G401.6 (cell line): ENCODE results near the gene FCHSD2.
"Not testable (repeated sequence)": the region's sequence is repeated elsewhere in the genome, so short reads cannot be mapped to it uniquely, and the experiment has no call there.

Source experiments
- FAIRE-seq: peaks from 2 replicates; lab custom pipeline; 2012; peaks lifted over from hg19 to GRCh38; lab: Jason Lieb, UNC

The FCHSD2 gene

DNA sequence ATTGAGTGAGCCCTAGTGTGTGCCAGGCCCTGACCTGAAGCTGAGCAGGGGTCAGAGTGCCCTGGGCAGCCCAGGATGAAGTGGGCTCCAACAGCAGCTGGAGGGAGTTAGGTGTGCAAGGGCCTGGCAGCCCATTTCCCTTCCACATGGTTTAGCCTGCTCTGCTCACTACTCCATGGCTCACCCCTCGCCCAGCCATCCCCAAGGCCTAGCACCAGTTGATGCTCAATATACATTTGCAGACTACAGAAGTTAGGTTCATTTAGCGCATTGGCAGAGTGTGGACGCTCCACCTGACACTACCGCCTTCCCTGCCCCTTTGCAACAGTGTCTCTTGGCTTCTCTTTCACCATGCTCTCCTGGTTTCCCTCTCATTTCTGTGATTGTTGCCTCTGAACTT lies 324.2 kb downstream of the FCHSD2 start:
- no peak for FAIRE-seq

- no peak for FAIRE-seq
Measured at GRCh38 chr11:72816404-72816990, 325.6 kb downstream of the FCHSD2 start.

DNA sequence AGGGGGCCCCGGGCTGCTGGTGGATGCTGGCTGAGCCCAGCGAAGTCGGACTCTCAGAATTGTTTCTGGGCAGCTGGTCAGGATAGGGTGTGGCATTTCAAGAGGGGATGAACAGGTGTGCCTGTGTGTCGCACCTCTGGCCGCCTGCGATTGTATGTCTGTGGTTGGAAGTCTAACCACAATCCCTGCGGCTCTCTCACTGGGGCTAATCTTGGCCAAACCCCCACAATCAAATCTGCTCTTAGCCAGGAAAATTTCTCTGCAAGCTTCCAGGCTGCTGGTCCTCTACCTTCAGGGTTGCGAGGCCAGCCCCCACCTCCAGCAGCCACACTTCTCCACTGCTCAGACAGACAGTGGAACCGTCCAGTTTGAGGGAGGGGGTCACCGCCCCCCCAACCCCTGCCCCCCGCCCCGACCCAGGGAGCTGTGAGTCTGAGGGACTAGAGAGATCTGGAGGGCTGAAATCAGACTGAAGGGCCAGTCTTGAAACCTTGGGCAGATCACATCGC lies 327.0 kb downstream of the FCHSD2 start:
- FAIRE-seq: no peak

- FAIRE-seq: no peak
Measured at GRCh38 chr11:72814286-72815109, 327.6 kb downstream of the FCHSD2 start, which contains the start of gene ATG16L2. Gene ATG16L2 (plus strand): TSS chr11:72814411. CDS start chr11:72814446, 35 bp downstream.

DNA sequence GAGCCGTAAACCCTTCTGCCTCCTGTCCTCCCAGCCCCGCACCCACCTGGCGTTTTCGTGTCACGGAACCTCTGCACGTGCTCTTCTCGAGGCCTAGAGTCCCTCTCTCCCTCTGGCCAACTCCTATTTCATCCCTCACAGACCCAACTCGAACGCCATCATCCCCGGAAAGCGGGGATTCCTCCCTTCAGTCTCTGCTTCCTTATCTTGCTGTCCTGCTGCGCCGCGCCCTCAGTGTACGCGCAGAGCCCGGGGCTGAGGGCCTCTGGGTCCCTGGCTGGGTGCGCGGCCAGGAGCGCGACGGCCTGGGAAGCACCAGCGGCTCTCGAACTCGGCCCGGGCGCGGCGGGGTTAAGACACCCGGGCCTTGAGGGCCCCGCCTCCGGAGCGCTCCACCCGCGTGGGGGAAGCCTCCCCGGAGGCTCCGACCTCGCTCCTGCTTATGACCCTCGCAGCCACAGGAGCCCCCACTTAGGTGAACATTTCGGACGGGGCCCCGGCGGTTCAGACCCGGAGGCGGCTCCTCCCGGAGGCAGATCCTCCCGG lies 328.3 kb downstream of the FCHSD2 start:
- no peak for FAIRE-seq

- no peak for FAIRE-seq
Measured at GRCh38 chr11:72812967-72813739, 329.0 kb downstream of the FCHSD2 start.

- FAIRE-seq: no peak
Measured at GRCh38 chr11:72812604-72812966, 329.5 kb downstream of the FCHSD2 start.

DNA sequence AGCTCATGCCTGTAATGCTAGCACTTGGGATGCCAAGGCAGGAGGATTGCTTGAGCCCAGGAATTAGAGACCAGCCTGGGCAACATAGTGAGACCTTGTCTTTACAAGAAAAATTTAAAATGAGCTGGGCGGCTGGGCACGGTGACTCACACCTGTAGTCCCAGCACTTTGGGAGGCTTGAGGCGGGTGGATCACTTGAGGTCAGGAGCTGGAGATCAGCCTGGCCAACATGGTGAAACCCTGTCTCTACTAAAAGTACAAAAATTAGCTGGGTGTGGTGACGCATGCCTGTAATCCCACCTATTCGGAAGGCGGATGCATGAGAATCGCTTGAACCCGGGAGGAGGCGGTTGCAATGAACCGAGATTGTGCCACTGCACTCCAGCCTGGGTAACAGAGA lies 330.4 kb downstream of the FCHSD2 start:
- FAIRE-seq: not testable (repeated sequence)

GRCh38 chr11:72808331-72808798 lies 333.8 kb downstream of the FCHSD2 start:
- no peak for FAIRE-seq

GRCh38 chr11:72807792-72808191 lies 334.3 kb downstream of the FCHSD2 start:
- FAIRE-seq: no peak

DNA sequence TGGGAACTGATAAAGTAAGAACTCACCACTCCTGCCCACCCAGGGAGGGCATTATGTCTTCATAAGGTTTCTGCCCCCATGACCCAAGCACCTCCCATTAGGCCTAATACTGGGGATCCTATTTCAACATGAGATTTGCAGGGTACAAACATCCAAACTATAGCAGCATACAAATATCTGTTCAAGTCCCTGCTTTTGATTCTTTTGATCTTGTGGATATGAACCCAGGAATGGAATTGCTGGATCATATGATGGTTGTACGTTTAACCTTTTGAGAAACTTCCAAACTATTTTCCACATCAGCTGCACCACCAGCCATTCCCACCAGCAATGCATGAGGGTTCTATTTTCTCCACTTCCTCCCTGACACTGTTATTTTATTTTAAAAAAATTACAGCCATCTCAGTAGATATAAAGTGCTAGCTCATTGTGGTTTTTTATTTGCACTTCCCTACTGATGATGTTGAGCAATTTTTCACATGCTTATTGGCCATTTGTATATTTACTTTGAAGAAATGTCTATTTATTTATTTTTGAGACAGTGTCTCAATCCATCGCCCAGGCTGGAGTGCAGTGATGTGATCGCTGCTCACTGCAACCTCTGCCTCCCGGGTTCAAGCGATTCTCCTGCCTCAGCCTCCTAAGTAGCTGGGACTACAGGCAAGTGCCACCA lies 335.0 kb downstream of the FCHSD2 start:
- no peak for FAIRE-seq

DNA sequence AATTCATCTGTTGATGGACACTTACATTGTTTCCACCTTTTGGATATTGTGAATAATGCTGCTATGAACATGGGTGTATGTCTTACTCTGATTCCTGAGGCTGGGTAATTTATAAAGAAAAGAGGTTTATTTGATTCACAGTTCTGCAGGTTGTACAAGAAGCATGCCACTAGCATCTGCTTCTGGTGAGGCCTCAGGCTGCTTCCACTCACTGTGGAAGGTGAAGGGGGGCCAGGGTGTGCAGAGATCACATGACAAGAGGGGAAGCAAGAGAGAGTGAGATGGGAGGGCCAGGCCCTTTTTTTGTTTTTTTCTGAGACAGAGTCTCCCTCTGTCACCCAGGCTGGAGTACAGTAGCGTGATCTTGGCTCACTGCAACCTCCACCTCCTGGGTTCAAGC lies 335.7 kb downstream of the FCHSD2 start:
- FAIRE-seq: not testable (repeated sequence)

- FAIRE-seq: no peak
Measured at GRCh38 chr11:72805216-72805615, 336.9 kb downstream of the FCHSD2 start.

GRCh38 chr11:72802822-72803221 lies 339.3 kb downstream of the FCHSD2 start:
- no peak for FAIRE-seq

DNA sequence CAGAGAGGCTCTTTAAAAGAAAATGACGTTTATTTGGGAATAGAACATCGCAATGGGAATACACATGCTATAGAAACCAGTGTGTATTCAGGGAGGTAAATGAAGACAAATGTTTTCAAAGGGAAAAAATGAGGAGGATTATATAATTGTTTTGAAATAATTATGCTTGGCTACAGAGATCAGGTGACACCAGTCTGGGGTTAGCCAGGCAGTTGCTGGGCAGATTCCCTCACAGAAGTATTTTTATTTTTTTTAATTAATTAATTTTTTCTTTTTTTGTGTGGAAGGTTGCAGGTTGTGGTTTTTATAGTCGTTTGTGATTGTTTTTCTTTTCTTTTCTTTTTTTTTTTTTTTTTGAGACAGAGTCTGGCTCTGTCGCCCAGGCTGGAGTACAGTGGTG lies 342.7 kb downstream of the FCHSD2 start:
- no peak for FAIRE-seq

DNA sequence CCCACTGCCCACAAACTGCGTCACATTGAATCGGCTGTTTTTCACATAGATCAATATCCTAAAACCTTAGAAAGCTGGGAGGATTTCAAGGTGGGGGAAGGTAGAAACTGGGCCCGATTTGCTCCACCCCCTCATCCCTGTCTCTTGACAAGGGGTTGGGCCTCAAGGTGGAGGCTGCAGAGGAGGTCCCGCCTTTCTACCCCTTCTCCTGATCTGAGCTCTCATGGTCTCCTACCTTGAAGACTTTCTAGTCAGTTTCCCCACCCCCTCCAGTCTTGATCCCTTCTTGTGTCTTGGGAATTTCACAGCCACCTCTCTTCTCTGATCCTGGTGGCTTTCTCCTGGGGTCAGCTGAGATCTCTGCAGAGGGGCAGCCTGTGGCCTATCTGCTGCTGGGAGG lies 343.8 kb downstream of the FCHSD2 start:
- no peak for FAIRE-seq

GRCh38 chr11:72793425-72794367 lies 348.4 kb downstream of the FCHSD2 start, which contains the start of gene STARD10:
Gene STARD10 (minus strand): TSS chr11:72794047. CDS start chr11:72781181, 12,866 bp downstream.
- peak; percentile 95 for FAIRE-seq

DNA sequence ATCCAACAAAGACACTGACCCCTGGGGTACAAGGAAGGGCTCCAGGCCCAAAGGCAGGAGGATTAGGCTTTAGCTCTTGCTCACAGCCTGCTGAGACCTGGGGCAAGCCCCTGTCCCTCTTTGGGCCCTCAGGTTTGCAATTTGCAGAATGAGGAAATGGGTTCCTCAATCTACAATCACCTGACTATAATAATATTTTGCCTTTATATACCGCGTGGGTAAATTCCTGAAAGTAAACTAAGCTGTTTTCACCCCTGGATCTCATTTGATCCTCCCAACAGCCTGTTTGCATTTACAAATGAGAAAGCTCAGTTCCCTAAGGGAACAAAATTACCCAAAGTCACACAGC lies 349.1 kb downstream of the FCHSD2 start:
- no peak for FAIRE-seq

GRCh38 chr11:72792437-72793021 lies 349.6 kb downstream of the FCHSD2 start:
- no peak for FAIRE-seq

DNA sequence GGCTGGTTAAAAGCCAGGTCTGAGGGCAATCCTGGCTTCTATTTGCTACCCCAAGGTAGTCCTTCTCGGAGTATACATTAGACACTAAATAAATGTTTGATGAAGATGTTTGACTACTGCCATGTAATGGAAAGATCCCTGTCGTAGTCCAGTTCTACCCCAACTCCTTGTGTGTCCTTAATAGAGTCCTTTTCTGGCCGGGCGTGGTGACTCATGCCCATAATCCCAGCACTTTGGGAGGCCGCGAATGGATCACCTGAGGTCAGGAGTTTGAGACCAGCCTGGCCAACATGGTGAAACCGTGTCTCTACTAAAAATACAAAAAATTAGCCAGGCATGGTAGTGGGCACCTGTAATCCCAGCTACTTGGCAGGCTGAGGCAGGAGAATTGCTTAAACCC lies 350.9 kb downstream of the FCHSD2 start:
- FAIRE-seq: not testable (repeated sequence)
